NK-92 (cell line): Measurements from ENCODE around the gene SLC13A5.

Experiments
- DNase-seq: peaks from one replicate; lab custom pipeline; 2025; ENCODE audit not compliant: unreplicated experiment; lab: John Stamatoyannopoulos, UW

The SLC13A5 gene

GRCh38 chr17:6639586-6640535 is 73.3 kb downstream of the SLC13A5 start:
- DNase-seq: no peak

DNA sequence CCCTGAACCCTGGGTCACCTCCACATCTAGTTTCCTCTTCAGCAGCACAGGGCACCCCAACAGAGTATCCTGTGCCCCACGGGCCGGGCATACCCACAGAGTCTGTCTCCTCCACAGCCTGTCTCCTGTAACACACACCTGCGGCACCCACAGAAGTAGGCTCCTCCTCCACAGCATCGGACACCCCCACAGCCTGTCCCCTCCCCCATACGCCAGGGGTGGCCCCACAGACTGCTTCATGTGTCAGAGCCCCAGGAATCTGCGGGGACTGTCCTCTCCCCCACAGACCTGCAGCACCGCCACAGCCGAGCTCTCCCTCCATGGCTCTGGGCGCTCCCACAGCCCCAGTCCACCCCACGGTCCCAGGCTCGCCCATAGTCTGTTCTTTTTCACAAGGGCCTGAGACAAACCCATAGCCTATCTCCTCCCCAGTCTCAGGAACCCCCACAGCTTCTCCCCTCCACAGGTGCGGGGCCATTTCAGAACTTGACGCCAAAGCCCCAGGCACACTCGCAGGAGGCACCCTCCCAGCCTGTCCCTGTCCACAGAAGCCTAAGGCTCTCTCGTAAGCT is 74.1 kb downstream of the SLC13A5 start:
- DNase-seq: no peak

DNA sequence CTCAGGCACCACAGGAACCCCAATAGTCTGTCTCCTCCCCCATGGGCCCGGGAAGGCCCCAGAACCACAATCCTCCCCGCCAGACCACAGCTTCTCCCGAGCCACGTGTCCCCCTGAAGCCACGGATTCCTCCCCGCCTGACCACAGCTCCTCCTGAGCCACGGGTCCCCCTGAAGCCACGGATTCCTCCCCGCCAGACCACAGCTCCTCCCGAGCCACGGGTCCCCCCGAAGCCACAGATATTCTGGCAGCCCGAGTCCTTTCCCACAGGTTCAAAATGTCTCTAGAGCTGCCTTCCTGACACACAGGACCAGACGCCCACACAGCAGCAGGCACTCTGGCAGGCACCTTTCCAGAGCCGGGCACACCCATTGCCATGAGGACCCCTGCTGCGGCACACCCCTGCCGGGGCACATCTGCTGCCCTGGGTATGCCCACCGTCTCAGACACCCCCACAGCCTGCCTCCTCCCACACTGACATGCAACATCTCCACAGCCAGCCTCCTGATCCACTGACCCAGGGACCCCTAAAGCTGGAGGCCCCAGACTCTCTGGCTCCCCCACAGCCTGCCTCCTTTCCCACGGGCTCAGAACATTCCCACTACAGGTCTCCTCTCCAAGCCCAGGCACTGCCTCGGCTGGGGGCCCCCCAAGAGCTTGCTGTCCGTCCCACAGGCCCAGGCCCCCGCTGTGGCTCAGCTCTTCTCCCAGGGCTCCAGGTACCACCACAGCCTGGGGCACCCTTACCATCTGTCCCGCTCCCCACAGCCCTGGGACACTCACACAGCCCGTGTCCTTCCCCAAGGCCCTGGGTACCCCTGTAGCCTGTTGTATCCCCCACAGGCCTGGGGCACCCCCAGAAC is 74.9 kb downstream of the SLC13A5 start:
- no peak for DNase-seq

- no peak for DNase-seq
Observed at GRCh38 chr17:6637458-6637840, 75.7 kb downstream of the SLC13A5 start.

- DNase-seq: no peak
Observed at GRCh38 chr17:6636616-6637457, 76.3 kb downstream of the SLC13A5 start.

- no peak for DNase-seq
Observed at GRCh38 chr17:6636105-6636504, 77.1 kb downstream of the SLC13A5 start.
